Smooth muscle cell (in vitro differentiated cells): ENCODE results near the gene ZC3HAV1L. TPM values are rescaled to one million over a fixed set of nuclear protein-coding genes. Genes with fewer than 3 reads are reported as not detected.
"Not testable (repeated sequence)": the region's sequence is repeated elsewhere in the genome, so short reads cannot be mapped to it uniquely, and the experiment has no call there.

Source experiments
- DNase-seq: peaks from one replicate; lab custom pipeline; 2025; ENCODE audit not compliant: unreplicated experiment; lab: John Stamatoyannopoulos, UW
- H2AFZ ChIP-seq: fragments of 200-600 bp; sonication (generic); 2 replicates; pipeline ENCODE4 v1.6.0; 2016; ENCODE audit warnings: antibody characterized with exemption, low read depth, mild to moderate bottlenecking
- H3F3A ChIP-seq: fragments of 200-600 bp; sonication (generic); 2 replicates; pipeline ENCODE4 v1.6.0; 2017; ENCODE audit warnings: antibody characterized with exemption, low read depth
- H3K27ac ChIP-seq: fragments of 200-600 bp; sonication (generic); 2 replicates; pipeline ENCODE4 v1.5.1; 2016; ENCODE audit warnings: low read depth, mild to moderate bottlenecking
- H3K27me3 ChIP-seq: fragments of 200-600 bp; sonication (generic); 2 replicates; pipeline ENCODE4 v1.6.1; 2016; ENCODE audit warnings: low read depth, mild to moderate bottlenecking
- H3K36me3 ChIP-seq: fragments of 200-600 bp; sonication (generic); 2 replicates; pipeline ENCODE4 v1.5.1; 2016; ENCODE audit warnings: low read depth
- H3K4me1 ChIP-seq: fragments of 200-600 bp; sonication (generic); 2 replicates; pipeline ENCODE4 v1.5.1; 2016; ENCODE audit warnings: low read depth
- H3K4me2 ChIP-seq: fragments of 200-600 bp; sonication (generic); 2 replicates; pipeline ENCODE4 v1.6.0; 2016; ENCODE audit warnings: mild to moderate bottlenecking
- H3K4me3 ChIP-seq: fragments of 200-600 bp; sonication (generic); 2 replicates; pipeline ENCODE4 v1.5.1; 2016; ENCODE audit warnings: mild to moderate bottlenecking
- H3K79me2 ChIP-seq: fragments of 200-600 bp; sonication (generic); 2 replicates; pipeline ENCODE4 v1.6.0; 2016; ENCODE audit warnings: low read depth, mild to moderate bottlenecking
- H3K9ac ChIP-seq: fragments of 200-600 bp; sonication (generic); 2 replicates; pipeline ENCODE4 v1.6.0; 2016; ENCODE audit warnings: low read depth
- H3K9me3 ChIP-seq: fragments of 200-600 bp; sonication (generic); replicated peaks from 2 replicates; pipeline ENCODE4 v1.5.1; 2016; ENCODE audit warnings: low read depth
- H4K20me1 ChIP-seq: fragments of 200-600 bp; sonication (generic); 2 replicates; pipeline ENCODE4 v1.6.0; 2016; ENCODE audit warnings: low read depth
- WGBS: methylation state at CpG from one replicate; pipeline ENCODE4 v1.1.7; 2016; ENCODE audit warnings: low lambda C conversion rate; 5-methylcytosine and 5-hydroxymethylcytosine counted together
- polyA plus RNA-seq: library from polyadenylated mRNA; unstranded; fragments of >200 nt; fragmentation: Nextera tagmentation; extraction: Ambion mirVana; gene quantifications from 2 replicates; pipeline ENCODE4 v1.2.1, GENCODE V29; 2016
- total RNA-seq: library from RNA; depleted of rRNA; stranded (reverse); fragments of >200 nt; gene quantifications from 2 replicates; pipeline ENCODE4 v1.2.3, GENCODE V29; 2014
- TF ChIP-seq, protein P1 (sequence below): fragments of 200-600 bp; sonication (generic); IDR thresholded peaks from 2 replicates; pipeline ENCODE4 v1.5.1; 2017; ENCODE audit warnings: borderline replicate concordance, mild to moderate bottlenecking, antibody characterized with exemption; ENCODE audit not compliant: insufficient read depth, poor library complexity, severe bottlenecking

Gene ZC3HAV1L
- total and polyA plus RNA-seq, 2 experiments from 2014 or later, result 17.0 to 47.2 TPM

DNA sequence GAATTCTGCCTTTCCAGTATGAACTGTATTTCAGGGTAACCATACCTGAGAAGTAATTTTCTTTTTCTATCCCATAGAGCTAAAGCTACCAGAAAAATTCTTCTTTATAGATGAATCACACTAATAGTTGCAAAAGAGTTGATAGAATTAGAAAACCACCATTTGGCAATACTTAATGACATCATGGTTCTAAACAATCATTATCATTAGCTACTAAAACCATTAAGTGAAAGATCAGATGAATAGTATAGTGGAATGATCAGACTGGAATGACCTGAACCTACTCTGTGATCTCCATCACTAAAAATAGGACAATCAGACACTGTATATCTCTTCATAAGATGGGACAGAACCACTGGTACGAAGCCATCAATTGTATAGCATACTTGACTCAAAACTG lies 19.8 kb upstream of the ZC3HAV1L start:
- H3K9me3 ChIP-seq, result no peaks in the 10 kb centered on the region
- H3K27ac ChIP-seq, result no peak overlapping the region
- no peak overlapping the region for H3K4me2 ChIP-seq
- no peaks in the 10 kb centered on the region for H3K27me3 ChIP-seq
- H3F3A ChIP-seq, result no peaks in the 10 kb centered on the region
- no peak overlapping the region for H3K4me3 ChIP-seq
- no peaks in the 10 kb centered on the region for H3K79me2 ChIP-seq
- no peaks in the 10 kb centered on the region for H4K20me1 ChIP-seq
- no peak overlapping the region for H3K9ac ChIP-seq
- H3K4me1 ChIP-seq, result no peaks in the 10 kb centered on the region
- TF ChIP-seq, protein P1, sequence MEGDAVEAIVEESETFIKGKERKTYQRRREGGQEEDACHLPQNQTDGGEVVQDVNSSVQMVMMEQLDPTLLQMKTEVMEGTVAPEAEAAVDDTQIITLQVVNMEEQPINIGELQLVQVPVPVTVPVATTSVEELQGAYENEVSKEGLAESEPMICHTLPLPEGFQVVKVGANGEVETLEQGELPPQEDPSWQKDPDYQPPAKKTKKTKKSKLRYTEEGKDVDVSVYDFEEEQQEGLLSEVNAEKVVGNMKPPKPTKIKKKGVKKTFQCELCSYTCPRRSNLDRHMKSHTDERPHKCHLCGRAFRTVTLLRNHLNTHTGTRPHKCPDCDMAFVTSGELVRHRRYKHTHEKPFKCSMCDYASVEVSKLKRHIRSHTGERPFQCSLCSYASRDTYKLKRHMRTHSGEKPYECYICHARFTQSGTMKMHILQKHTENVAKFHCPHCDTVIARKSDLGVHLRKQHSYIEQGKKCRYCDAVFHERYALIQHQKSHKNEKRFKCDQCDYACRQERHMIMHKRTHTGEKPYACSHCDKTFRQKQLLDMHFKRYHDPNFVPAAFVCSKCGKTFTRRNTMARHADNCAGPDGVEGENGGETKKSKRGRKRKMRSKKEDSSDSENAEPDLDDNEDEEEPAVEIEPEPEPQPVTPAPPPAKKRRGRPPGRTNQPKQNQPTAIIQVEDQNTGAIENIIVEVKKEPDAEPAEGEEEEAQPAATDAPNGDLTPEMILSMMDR, result no peak
- DNase-seq, result no peak
- H2AFZ ChIP-seq, result no peak overlapping the region
- H3K36me3 ChIP-seq, result no peaks in the 10 kb centered on the region
- WGBS, result 96% methylated on average over 1 of the region's 1 CpG

DNA sequence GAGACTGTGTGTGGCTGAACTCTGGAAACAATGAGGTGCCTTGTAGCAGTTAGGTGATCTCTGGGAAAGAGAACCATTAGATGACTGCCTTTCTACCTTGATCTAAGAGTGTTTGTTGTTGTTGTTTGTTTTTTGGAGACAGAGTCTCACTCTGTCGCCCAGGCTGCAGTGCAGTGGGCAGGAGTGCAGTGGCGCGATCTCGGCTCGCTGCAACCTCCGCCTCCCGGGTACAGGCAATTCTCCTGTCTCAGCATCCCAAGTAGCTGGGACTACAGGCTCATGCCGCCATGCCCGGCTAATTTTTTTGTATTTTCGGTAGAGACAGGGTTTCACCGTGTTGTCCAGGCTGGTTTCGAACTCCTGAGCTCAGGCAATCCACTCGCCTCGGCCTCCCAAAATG lies 18.8 kb upstream of the ZC3HAV1L start:
- not testable (repeated sequence) for H3K4me3 ChIP-seq, H3K9ac ChIP-seq, H3K4me1 ChIP-seq, H2AFZ ChIP-seq, H3K79me2 ChIP-seq, H3K4me2 ChIP-seq, H3K27me3 ChIP-seq, H3K9me3 ChIP-seq, H3K27ac ChIP-seq, DNase-seq, H4K20me1 ChIP-seq, H3K36me3 ChIP-seq, H3F3A ChIP-seq
- 97% methylated on average over 14 of the region's 14 CpGs for WGBS

DNA sequence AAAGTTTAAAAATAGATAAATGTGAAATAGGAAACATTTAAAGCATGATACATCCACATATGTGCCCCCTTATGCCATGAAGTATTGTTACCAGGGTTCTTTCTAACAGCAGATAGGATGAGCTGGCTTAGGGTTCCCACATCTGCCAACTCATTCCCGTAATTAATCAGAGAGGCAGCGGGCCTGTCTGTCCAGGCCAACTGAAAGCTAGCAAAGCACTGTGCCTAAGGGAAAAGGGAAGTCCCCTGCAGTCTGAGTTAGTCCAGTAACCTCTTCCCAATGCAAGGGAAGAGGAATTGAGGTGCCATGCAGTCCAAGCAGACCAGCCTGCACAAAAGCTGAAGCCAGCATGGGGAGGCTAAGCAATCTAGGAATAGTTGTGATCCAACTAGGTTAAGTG lies 18.3 kb upstream of the ZC3HAV1L start:
- no peaks in the 10 kb centered on the region for H3K9me3 ChIP-seq
- 40% methylated on average over 2 of the region's 2 CpGs for WGBS
- no peak overlapping the region for H3K4me3 ChIP-seq
- H3K36me3 ChIP-seq, result no peaks in the 10 kb centered on the region
- TF ChIP-seq, protein P1, result no peak
- no peaks in the 10 kb centered on the region for H3K27me3 ChIP-seq
- no peaks in the 10 kb centered on the region for H4K20me1 ChIP-seq
- no peak for DNase-seq
- no peak overlapping the region for H2AFZ ChIP-seq
- no peaks in the 10 kb centered on the region for H3F3A ChIP-seq
- no peak overlapping the region for H3K27ac ChIP-seq
- H3K9ac ChIP-seq, result no peak overlapping the region
- no peaks in the 10 kb centered on the region for H3K79me2 ChIP-seq
- H3K4me2 ChIP-seq, result no peak overlapping the region
- H3K4me1 ChIP-seq, result no peaks in the 10 kb centered on the region

DNA sequence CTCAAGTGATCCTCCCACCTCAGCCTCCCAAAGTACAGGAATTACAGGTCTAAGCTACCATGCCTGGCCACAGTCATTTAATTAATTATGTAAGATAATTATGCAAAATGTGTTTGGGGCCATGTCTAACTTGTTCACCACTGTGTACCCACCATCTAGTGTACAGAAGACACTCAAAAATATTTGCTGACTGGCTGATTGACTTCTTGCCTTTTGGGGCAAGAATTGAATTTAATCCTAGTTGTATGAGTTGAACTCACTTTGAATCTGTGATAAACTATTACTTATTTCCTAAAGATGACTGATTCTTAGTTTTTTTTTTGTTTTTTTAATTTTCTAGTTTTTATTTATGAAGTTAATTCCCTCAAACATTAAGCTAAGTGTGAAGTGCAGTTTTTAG lies 15.8 kb upstream of the ZC3HAV1L start:
- no peaks in the 10 kb centered on the region for H3F3A ChIP-seq
- no peak for DNase-seq
- H3K36me3 ChIP-seq, result no peaks in the 10 kb centered on the region
- TF ChIP-seq, protein P1, result no peak
- no peak overlapping the region for H3K27ac ChIP-seq
- no peaks in the 10 kb centered on the region for H3K79me2 ChIP-seq
- no peak overlapping the region for H3K9ac ChIP-seq
- H3K4me3 ChIP-seq, result no peak overlapping the region
- H3K4me1 ChIP-seq, result no peaks in the 10 kb centered on the region
- no peak overlapping the region for H3K4me2 ChIP-seq
- no peaks in the 10 kb centered on the region for H3K9me3 ChIP-seq
- no peaks in the 10 kb centered on the region for H4K20me1 ChIP-seq
- H3K27me3 ChIP-seq, result no peaks in the 10 kb centered on the region
- no peak overlapping the region for H2AFZ ChIP-seq
